ENCODE measurements around the gene MAPK14.
"Not testable (repeated sequence)": the region's sequence is repeated elsewhere in the genome, so short reads cannot be mapped to it uniquely, and the experiment has no call there.

Gene MAPK14

DNA sequence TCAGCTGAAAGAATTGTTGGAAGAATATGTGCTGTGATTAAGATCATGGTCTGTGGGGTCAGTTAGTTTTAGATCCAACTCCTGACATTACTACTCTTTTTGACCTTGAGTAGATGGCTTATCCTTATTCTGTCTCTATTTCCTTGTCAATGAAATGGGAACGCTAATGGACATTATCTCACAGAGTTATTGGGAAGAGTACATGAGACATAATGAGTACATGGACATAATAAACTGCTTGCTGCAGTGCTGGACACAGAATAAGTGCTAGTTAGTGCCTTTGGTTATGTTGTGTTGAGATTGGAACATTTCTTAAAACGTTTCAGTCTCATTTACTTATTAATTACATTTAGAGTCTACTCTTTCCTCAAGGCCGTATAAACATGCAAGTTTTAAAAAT, 42.6 kb downstream of the MAPK14 start:
- no peak for DNase-seq (ENCODE audit: low read depth)

DNA sequence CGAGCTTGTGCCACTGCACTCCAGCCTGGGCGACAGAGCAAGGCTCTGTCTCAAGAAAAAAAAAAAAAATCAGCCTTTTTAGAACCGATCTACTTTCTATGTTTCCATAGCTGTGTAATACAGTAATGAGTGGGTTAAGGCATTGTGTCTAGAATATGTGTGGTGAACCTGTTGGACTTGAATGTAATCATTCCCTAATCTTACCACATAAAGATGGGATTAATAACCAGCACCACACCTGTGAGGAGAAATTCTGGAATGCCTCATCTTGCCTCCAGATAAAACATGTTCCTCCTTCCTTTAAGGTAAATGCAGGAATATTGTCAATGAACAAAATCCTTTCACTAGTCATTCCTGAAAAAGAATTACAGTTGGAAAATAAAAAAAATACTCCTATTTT, 43.7 kb downstream of the MAPK14 start:
- no peak for DNase-seq (ENCODE audit: low read depth)

DNA sequence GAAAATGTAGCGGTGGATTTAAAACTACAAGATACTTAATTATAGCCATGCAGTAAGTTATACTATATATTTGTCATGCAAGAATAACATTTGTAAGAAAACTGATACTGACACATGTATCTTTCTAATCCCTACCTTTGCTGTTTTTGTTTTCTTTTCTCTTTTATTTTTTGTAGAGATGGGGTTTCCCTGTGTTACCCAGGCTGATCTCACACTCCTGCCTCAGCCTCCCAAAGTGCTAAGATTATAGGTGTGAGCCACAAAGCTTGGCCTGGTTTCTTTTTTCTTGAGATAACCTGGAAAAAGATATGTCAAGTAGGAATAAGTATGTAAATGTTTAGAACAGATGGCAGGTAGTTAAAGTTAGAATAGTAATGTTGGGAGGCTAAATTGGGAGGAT, 44.1 kb downstream of the MAPK14 start:
- DNase-seq (ENCODE audit: low read depth) = no peak

DNA sequence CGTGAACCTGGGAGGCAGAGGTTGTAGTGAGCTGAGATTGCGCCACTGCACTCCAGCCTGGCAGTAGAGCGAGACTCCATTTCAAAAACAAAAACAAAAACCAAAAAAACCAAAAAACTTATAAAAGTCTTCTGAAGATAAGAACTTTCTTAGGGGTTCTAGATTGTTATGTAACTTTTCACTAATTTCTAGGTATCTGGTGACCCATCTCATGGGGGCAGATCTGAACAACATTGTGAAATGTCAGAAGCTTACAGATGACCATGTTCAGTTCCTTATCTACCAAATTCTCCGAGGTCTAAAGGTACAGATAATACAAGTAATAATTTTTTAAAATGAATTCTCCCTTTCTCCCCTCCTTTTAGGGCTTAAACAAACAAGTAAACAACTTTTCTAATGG, 45.1 kb downstream of the MAPK14 start:
- no peak for DNase-seq (ENCODE audit: low read depth)

DNA sequence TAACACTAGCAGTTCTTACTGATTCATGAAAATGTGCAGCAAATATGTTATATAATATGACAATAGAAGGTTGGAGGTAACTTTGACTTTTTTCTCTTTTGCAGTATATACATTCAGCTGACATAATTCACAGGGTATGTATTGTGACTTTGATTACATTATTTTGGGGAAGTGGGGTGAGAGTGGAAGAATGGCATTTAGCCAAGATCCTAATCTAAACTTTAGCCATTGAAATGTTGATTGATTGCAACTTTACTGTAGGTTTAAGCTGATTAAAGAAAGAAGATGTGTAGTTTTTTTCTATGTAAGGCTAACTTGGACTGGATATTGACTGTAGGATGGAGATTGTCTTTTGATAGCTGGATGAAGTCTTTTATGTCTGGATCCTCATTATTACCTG, 46.0 kb downstream of the MAPK14 start:
- DNase-seq (ENCODE audit: low read depth) = no peak

DNA sequence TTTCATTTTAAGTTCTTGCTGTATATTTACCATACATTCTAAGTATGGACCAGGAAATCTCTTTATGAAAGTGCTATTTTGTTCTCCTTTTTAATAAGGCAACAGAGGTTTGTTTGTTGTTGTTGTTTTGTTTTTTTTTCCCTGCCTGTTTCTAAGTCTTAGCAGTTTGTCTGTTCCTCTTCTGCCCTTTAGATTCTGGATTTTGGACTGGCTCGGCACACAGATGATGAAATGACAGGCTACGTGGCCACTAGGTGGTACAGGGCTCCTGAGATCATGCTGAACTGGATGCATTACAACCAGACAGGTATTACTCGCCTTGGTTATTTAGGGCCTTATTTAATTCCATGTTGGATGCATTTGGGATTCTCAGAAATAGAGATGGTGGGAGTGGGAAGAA, 48.0 kb downstream of the MAPK14 start:
- DNase-seq (ENCODE audit: low read depth) = no peak

DNA sequence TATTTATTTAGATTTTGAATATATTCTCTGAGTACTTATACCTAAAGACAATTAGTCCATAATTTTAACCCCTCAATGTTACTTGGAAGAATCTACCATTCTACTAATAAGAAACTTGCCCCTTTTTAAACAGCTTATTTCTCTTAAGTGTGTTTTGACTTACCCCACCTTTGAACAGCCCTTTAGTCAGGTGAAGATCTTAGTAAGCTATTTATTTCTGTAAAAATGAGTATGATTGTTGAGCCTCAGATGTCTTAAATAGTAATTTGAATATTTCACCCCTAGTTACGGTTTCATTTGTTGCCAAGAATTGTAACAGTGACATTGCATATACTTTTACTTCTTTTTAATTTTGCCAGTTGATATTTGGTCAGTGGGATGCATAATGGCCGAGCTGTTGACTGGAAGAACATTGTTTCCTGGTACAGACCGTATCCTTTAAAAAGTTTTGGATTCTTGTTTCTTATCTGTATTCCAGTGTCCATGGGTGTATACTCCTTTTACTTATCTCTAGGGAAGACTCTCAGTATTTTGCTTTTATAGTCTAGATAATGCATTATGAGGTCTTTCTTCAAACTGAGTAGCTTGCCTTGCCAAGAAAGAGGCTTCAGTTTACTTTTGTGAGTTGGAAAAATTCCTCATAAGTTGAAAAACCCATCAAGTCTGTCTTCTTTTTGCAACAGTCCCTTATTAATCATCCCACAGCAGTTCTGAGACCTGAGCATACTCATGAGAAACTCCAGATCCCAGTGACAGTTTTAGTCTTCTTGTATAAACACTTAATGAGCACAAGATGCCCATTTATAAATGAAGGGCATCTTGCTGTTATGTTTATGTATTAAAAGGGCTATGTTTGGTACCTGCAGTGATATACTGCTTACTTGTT, 48.8 kb downstream of the MAPK14 start:
- DNase-seq (ENCODE audit: low read depth) = no peak

DNA sequence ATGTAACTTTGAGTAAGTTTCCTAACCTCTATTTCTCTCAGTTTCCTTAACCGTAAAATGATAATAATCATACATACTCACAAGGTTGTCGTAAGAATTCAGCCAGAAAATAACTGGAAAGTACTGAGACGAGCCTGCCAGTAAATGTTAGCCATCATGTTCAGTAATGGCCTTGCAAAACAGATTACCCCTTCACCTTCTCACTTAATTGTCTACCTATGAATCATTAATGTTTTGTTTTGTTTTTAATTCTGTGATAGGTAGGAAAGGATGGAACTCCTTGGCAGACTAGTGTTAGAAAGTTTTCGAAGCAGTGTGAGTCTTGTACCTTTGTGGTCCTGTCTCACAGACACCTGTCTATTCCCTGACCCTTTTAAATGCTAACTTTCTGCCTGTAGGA, 50.6 kb downstream of the MAPK14 start:
- no peak for DNase-seq (ENCODE audit: low read depth)

DNA sequence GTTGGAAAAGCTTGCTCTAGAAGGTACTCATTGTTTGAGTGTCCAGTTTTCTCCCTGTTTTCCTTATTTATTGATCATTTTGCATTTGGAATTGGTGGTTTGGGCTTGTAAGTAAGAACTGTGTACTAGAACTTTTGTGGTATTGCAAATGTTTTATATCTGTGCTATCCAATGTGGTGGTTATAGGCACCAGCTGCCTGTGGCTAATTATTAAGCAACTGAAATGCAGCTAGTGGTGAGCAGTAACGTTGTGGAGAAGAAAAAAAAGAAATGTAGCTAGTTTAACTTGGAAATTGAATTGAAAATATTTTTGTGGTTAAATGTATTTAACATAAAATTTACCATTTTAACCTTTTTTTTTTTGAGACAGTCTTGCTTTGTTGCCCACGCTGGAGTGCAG, 52.0 kb downstream of the MAPK14 start:
- DNase-seq (ENCODE audit: low read depth) = no peak

DNA sequence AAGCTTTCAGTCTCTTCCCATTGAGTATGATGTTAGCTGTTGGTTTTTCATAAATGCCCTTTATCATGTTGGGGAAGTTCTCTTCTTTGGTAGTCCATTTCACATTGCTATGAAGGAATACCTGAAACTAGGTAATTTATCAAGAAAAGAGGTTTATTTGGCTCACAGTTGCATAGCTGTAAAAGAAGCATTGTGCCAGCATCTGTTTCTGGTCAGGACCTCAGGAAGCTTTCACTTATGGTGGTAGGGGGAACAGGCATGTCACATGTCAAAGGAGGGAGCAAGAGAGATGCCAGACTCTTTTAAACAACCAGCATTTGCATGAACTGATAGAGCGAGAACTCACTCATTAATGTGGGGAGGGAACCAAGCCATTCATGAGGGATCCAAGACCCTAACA, 54.7 kb downstream of the MAPK14 start:
- no peak for DNase-seq (ENCODE audit: low read depth)

DNA sequence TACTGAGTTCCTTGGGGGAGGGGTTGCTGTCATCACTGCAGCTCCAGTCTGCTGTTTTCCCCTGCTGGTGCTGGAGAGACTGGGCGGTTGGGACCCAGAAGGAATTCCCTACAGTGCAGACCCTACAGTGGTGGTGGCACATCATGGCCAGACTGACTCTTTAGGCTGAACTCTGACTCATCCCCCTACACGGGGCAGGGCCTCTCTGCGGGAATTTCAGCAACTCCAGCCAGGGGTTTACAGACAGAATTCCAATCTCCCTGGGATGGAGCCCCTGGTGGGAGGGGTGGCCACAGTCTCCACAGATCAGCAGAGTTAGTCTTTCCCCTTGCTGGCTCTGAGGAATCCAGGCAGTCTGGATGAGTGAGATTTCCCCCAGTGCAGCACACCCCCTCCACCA, 55.8 kb downstream of the MAPK14 start:
- no peak for DNase-seq (ENCODE audit: low read depth)

DNA sequence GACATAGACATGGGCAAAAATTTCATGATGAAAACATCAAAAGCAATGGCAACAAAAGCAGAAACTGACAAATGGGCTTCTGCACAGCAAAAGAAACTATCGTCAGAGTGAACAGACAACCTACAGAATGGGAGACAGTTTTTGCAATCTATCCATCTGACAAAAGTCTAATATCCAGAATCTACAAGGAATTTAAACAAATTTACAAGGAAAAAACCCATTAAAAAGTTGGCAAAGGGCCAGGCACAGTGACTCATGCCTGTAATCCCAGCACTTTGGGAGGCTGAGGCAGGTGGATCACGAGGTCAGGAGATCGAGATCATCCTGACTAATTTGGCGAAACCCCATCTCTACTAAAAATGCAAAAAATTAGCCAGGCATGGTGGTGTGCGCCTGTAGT, 60.6 kb downstream of the MAPK14 start:
- not testable (repeated sequence) for DNase-seq (ENCODE audit: low read depth)

DNA sequence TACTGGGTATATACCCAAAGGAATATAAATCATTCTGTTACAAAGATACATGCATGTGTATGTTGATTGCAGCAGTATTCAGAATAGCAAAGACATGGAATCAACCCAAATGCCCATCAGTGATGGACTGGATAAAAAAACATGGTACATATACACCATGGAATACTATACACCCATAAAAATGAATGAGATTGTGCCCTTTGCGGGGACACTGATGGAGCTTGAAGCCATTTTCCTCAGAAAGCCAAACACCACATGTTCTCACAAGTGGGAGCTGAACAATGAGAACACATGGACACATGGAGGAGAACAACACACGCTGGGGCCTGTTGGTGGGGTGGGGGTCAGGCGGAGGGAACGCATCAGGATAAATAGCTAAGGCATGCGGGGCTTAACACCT, 61.4 kb downstream of the MAPK14 start:
- DNase-seq (ENCODE audit: low read depth) = no peak

DNA sequence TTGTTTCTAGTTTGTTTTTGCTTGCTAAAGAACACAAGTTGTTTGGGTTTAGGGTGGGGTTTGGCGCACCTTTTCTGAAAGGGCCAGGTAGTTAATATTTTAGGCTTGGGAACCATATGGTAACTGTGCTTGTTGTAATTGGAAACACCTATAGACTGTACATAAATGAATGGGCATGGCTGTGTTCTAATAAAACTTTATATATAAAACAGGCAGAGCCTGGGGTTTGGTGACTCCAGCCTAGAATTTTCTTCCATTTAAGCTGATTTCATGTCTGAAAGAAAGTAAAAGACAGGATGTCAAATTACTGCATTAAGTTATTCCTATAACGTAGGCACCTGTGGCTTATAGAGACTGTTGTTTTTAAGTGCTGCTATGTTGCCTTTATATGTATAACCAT, 66.6 kb downstream of the MAPK14 start:
- DNase-seq (ENCODE audit: low read depth) = no peak

DNA sequence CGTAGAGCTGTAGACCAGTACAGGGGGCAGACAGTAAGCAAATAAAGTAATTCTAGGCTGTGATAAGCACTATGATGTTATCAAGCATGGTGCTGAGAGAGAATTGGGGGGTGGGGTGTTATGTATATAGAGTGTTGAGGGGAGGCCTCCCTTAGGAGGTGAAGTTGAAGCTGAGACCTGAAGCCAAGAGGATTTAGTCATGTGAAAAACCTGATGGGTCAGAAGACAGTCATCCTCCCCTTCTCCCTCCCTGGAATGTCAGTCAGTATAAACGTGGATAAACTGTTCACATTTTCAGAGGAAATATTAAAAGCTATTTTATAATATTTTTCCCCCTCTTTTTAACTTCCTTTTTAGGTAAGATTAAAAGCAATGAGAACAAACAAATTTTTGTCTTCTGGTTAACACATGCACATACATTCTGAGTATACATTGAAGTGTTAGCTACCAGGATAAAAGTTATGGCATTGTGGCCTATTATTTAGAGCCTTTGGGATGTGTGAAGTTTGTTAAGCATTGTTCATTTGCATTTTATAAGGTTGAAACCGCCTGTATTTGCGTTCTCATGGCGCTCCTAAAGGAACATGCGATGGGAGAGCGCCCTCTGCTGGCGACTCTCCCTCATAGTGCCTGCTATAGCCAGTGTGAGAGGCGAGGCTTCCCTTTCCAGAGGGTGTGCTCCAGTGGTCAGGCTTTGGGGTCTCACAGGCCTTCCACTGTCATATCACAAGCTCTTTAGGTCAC, 67.3 kb downstream of the MAPK14 start:
- peak; percentile 42 for DNase-seq (ENCODE audit: low read depth)

DNA sequence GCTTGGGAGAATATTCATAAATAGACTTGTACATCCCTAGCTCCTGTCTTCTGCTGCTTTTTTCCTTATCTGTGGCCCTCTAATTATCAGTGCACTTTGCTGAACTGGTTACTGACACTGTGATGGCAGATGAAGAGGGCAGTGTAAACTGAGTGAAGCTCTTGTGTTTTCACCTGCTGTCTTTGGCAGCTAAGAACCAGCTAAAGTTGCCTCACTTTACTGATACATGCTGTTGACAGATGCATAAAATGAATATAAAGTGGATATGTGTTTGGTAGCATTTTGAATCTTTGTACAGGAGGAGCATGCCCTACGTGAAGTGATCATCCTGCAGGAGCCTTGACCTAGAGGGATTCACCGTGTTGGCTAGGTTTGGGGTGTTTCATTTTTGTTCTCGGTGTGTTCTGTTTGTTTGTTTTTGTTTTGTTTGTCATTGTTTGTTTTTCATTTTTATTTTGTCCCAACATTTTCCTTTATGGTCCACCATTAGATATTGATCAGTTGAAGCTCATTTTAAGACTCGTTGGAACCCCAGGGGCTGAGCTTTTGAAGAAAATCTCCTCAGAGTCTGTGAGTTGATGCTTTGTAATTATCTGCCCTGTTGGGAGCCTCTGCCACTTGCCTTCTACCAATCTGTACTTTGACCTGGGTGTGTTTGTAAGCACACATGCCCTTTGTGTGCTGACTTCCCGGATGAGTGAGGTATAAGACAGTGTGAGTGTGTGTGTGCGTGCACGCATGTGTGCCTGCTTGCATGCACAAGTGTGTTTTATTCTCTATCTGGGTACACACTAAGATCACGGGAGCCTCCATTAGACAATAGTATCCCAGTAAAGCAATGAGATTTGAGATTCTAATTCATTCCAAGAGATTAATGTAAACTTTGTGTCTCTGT, 68.1 kb downstream of the MAPK14 start:
- no peak for DNase-seq (ENCODE audit: low read depth)

DNA sequence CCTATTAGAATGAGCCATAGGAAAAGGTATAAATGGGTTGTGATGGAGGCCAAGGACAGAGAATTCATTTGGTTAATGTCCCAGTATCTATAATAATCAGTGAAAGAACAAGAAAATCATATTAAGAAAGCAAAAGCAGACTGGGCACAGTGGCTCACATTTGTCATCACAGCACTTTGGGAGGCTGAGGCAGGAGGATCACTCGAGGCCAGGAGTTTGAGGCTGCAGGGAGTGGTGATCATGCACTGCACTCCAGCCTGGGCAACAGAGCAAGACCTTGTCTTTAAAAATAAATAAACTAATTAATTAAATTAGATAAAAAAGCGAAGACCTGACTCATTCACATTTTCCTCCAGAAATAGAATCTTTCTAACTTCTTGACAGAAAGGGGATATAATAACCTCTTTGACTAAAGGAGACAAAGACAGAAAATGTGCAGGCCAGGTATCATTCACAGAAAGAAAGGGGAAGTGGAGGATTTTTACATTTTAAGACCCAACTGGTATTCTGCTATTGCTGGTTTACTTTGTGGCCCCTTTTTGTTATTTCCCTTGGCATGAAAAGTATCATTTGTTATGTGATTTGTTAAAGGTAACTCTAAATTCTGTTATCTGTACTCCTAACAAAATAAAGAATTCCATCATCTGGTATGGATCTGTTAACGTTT, 70.8 kb downstream of the MAPK14 start:
- DNase-seq (ENCODE audit: low read depth) = no peak

DNA sequence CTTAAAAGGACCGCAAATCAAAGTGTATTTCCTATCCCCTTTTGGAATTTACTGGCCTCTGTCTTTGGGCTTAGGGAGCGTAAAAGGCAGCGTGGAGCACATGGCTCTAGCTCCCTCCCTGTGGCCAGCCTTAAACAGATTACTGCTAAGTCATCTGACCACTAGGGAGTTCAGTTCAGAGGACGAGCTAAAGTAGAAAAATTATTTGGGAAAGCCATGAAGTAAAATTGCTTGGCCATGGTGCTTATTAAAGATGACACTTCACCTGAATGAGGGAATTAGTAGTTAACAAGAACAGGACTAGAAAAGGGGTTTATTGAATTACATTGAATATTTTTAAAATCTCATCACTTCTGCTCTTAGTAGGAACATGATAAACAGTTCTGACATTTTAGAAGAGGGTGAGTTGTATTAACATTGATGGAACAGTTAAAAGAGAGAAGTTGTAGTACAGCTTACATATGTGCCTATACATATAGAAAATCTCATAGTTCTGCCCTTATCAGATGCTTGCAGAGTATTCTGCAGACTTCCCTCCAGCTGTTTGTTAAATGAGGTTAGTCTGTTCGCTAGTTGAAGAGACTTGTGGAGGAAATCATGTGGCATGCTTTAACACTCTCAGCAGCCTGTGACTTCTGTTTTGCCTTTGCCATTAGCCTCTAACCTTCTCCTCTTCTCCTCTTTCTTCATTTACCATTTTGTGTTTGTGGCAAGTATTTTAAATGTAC, 71.5 kb downstream of the MAPK14 start:
- no peak for DNase-seq (ENCODE audit: low read depth)

DNA sequence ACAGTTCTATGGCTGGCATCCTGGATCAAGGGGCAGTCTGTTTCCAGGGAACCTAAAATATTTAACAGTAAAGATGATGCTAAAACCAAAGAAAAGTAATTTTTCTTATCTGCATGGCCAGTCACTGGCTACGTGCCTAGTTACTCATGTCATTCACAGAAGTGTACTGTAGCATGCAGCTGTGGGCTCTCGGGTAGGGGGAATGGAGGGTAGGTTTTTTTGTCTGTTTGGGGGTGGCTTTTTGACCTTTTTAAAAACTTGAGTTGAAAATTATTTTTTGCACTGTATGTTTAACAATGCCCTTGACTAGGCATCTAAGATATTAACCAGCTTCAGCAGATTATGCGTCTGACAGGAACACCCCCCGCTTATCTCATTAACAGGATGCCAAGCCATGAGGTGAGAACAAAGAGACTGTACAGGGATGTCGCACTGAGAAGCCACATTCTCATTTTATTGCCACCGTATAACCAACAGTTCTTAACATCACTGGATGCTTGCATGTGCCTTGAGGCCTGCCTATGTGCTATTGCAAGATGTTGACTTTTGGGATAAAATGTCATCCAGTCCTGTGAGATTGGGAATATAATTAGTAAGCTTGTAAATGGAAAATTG, 72.4 kb downstream of the MAPK14 start:
- no peak for DNase-seq (ENCODE audit: low read depth)

DNA sequence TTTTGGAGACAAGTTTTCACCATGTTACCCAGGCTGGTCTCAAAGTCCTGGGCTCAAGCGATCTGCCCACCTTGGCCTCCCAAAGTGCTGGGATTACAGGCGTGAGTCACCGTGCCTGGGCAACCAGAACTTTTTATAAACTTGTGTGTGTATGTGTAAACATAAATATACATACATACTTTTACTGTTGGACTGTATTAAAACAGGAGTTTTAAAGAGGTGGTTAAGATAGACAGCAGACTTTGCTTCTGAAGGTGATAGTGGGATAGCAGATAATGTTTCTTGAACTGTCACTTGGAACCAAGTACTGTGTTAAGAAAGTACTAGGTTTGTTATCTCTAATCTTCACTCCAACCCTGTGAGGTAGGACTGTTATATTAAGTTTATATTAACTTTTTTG, 74.1 kb downstream of the MAPK14 start:
- DNase-seq (ENCODE audit: low read depth) = no peak

DNA sequence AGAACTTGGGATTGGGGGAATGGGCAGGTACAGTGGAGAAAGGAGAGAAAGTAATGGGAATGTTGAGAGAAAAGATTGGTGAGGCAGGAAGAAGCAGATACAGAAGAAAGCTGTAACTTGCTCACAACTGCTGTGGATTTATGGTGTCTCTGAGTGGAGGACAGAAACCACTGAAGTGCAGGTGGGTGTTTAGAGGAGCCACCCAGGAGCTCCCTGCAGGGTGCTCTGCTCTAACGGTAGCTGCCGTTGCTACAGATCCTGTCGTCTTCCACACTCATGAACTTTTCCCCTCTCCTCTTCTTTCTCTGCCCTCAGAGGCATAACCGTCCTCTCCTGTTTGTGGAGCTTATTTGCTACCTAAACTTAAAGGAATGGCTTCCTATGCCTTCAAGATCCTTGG, 75.2 kb downstream of the MAPK14 start:
- DNase-seq (ENCODE audit: low read depth) = no peak
